GM13977 (cell line): ENCODE measurements around the gene GNAT1.

Experiments used
- DNase-seq: peaks from one replicate; pipeline ENCODE4 v3.0.0; 2012; ENCODE audit warnings: low spot score
- CTCF ChIP-seq: IDR thresholded peaks from 2 replicates; pipeline ENCODE4 v1.5.1; 2012; ENCODE audit warnings: mild to moderate bottlenecking, control low read depth; ENCODE audit not compliant: insufficient read depth; ENCODE audit errors: extremely low read depth, missing control alignments
- in situ Hi-C: fragments of 300-500 bp; cut with MboI; formaldehyde crosslinking; loops from one replicate; pipeline ENCODE4 v1.12.0; 2022; ENCODE audit warnings: low sequenced_read_pairs, low pct_unique_long_range_greater_than_20kb, mixed read lengths, inconsistent platforms; ENCODE audit not compliant: unreplicated experiment

Gene GNAT1

GRCh38 chr3:50236484-50237132 is 45.2 kb downstream of the GNAT1 start:
- in situ Hi-C loops: no loop called here
- TF ChIP-seq CTCF: no peak
- no peak for DNase-seq

GRCh38 chr3:50237133-50237651 is 45.8 kb downstream of the GNAT1 start:
- in situ Hi-C loops: no loop called here
- no peak for TF ChIP-seq CTCF
- DNase-seq: peak; percentile 45

GRCh38 chr3:50237754-50238548 is 46.5 kb downstream of the GNAT1 start:
- peak; percentile 90 for DNase-seq
- no peak for TF ChIP-seq CTCF
- in situ Hi-C loops: no loop called here

GRCh38 chr3:50238549-50239026 is 47.2 kb downstream of the GNAT1 start:
- no peak for TF ChIP-seq CTCF
- DNase-seq: no peak
- in situ Hi-C loops: no loop called here

- in situ Hi-C loops: no loop called here
- DNase-seq: no peak
- TF ChIP-seq CTCF: no peak
Observed at GRCh38 chr3:50239649-50240048, 48.2 kb downstream of the GNAT1 start.

- in situ Hi-C loops: no loop called here
- no peak for DNase-seq
- no peak for TF ChIP-seq CTCF
Observed at GRCh38 chr3:50241163-50241562, 49.8 kb downstream of the GNAT1 start.
